LNCAP (cell line): Measurements from ENCODE around the gene MTHFD1L.
A peak's percentile ranks its signal among the peaks of the same experiment; 100 is the strongest.

Experiments
- CTCF ChIP-seq: fragments of 450-650 bp; IDR thresholded peaks from 2 replicates; pipeline ENCODE4 v1.5.1; 2017; ENCODE audit warnings: mild to moderate bottlenecking

The MTHFD1L gene

GRCh38 chr6:151007922-151008321, 142.4 kb downstream of the MTHFD1L start:
- TF ChIP-seq CTCF = no peak

- TF ChIP-seq CTCF = no peak
Measured at GRCh38 chr6:151008425-151008824, 142.9 kb downstream of the MTHFD1L start.

- no peak for TF ChIP-seq CTCF
Measured at GRCh38 chr6:151009576-151009975, 144.1 kb downstream of the MTHFD1L start.

- no peak for TF ChIP-seq CTCF
Measured at GRCh38 chr6:151010071-151010470, 144.6 kb downstream of the MTHFD1L start.

GRCh38 chr6:151012321-151013294, 147.1 kb downstream of the MTHFD1L start:
- TF ChIP-seq CTCF = no peak

- peak; percentile 98 for TF ChIP-seq CTCF
Measured at GRCh38 chr6:151014404-151015100, 149.1 kb downstream of the MTHFD1L start.

GRCh38 chr6:151015101-151015700, 149.7 kb downstream of the MTHFD1L start:
- TF ChIP-seq CTCF = no peak
